Mesenchymal stem cell (in vitro differentiated cells and primary cell): ENCODE data around the gene EGFL6.

Source experiments
- DNase-seq: peaks from one replicate; pipeline ENCODE4 v3.0.0-alpha.2; 2013
- H2AFZ ChIP-seq: one replicate; pipeline ENCODE4 v1.6.1; 2013; ENCODE audit warnings: low read depth, mild to moderate bottlenecking, control low read depth, inconsistent platforms, low read length, moderate library complexity
- H2AK5ac ChIP-seq: 2 replicates; pipeline ENCODE4 v1.6.1; 2013; ENCODE audit warnings: low read length, moderate library complexity, mild to moderate bottlenecking, inconsistent platforms; ENCODE audit not compliant: severe bottlenecking
- H2BK120ac ChIP-seq: one replicate; pipeline ENCODE4 v1.6.1; 2013; ENCODE audit warnings: low read depth, mild to moderate bottlenecking, inconsistent platforms, low read length, moderate library complexity
- H2BK12ac ChIP-seq, 2 experiments: one replicate each; pipeline ENCODE4 v1.6.1; 2013; ENCODE audit warnings: inconsistent platforms in 2 of 2, low read length in 2 of 2, mild to moderate bottlenecking in 2 of 2, moderate library complexity in 2 of 2, control low read depth in 1 of 2
- H2BK15ac ChIP-seq: one replicate; pipeline ENCODE4 v1.6.1; 2013; ENCODE audit warnings: mild to moderate bottlenecking, low read depth, inconsistent platforms; ENCODE audit not compliant: poor library complexity, severe bottlenecking
- H2BK5ac ChIP-seq: 2 replicates; pipeline ENCODE4 v1.6.1; 2013; ENCODE audit warnings: low read depth, mild to moderate bottlenecking, low read length, control low read depth, inconsistent platforms; ENCODE audit not compliant: poor library complexity, severe bottlenecking
- H3K14ac ChIP-seq, 2 experiments: one replicate each; pipeline ENCODE4 v1.6.1; 2013; ENCODE audit warnings: inconsistent platforms in 2 of 2, low read length in 2 of 2, control low read depth in 1 of 2, mild to moderate bottlenecking in 1 of 2, moderate library complexity in 1 of 2
- H3K18ac ChIP-seq, 2 experiments: one replicate each; pipeline ENCODE4 v1.6.1; 2013; ENCODE audit warnings: inconsistent platforms in 2 of 2, low read length in 2 of 2, control low read depth in 1 of 2, low read depth in 1 of 2, mild to moderate bottlenecking in 1 of 2
- H3K23ac ChIP-seq, 2 experiments: one replicate each; pipeline ENCODE4 v1.6.1; 2013; ENCODE audit warnings: inconsistent platforms in 2 of 2, low read length in 2 of 2, mild to moderate bottlenecking in 2 of 2, moderate library complexity in 2 of 2, control low read depth in 1 of 2
- H3K27ac ChIP-seq: 2 replicates; pipeline ENCODE4 v1.5.1; 2013; ENCODE audit warnings: mild to moderate bottlenecking, moderate library complexity, low read length, control low read depth, inconsistent platforms; ENCODE audit not compliant: poor library complexity, severe bottlenecking
- H3K27me3 ChIP-seq, 2 experiments: 2 replicates each; pipeline versions ENCODE4 v1.6.1 to v1.7.0; 2013; ENCODE audit warnings: low read length in 2 of 2, mild to moderate bottlenecking in 2 of 2, moderate library complexity in 2 of 2, control low read depth in 1 of 2, inconsistent platforms in 1 of 2; ENCODE audit not compliant: control insufficient read depth in 1 of 2, insufficient read depth in 1 of 2
- H3K36me3 ChIP-seq, 2 experiments: 2 replicates each; pipeline versions ENCODE4 v1.6.1 to v1.7.0; 2013; ENCODE audit warnings: low read length in 2 of 2, control low read depth in 1 of 2, inconsistent platforms in 1 of 2, low read depth in 1 of 2, mild to moderate bottlenecking in 1 of 2; ENCODE audit not compliant: insufficient read depth in 2 of 2, control insufficient read depth in 1 of 2
- H3K4ac ChIP-seq, 2 experiments: one replicate each; pipeline ENCODE4 v1.6.1; 2013; ENCODE audit warnings: inconsistent platforms in 2 of 2, low read length in 2 of 2, mild to moderate bottlenecking in 2 of 2, moderate library complexity in 2 of 2, control low read depth in 1 of 2, low read depth in 1 of 2
- H3K4me1 ChIP-seq: 2 replicates; pipeline ENCODE4 v1.6.1; 2013; ENCODE audit warnings: low read depth, low read length, control low read depth; ENCODE audit not compliant: control insufficient read depth, insufficient read depth
- H3K4me2 ChIP-seq: 2 replicates; pipeline ENCODE4 v1.6.1; 2013; ENCODE audit warnings: low read length, mild to moderate bottlenecking, inconsistent platforms; ENCODE audit not compliant: poor library complexity, severe bottlenecking
- H3K4me3 ChIP-seq, 2 experiments: 2 replicates each; pipeline versions ENCODE4 v1.5.1 to v1.7.0; 2013; ENCODE audit warnings: low read length in 2 of 2, mild to moderate bottlenecking in 2 of 2, control low read depth in 1 of 2, low read depth in 1 of 2; ENCODE audit not compliant: insufficient read depth in 1 of 2
- H3K79me1 ChIP-seq: replicated peaks from 2 replicates; pipeline ENCODE4 v1.6.1; 2013; ENCODE audit warnings: mild to moderate bottlenecking, control low read depth, low read length, inconsistent platforms; ENCODE audit not compliant: poor library complexity, severe bottlenecking
- H3K9ac ChIP-seq: 2 replicates; pipeline ENCODE4 v1.7.0; 2013; ENCODE audit warnings: mild to moderate bottlenecking, low read length, moderate library complexity
- H3K9me3 ChIP-seq: 2 replicates; pipeline ENCODE4 v1.7.0; 2013; ENCODE audit warnings: mild to moderate bottlenecking, low read length; ENCODE audit not compliant: control insufficient read depth
- H4K8ac ChIP-seq: one replicate; pipeline ENCODE4 v1.6.1; 2013; ENCODE audit warnings: inconsistent platforms, mild to moderate bottlenecking, low read length, moderate library complexity
- H4K91ac ChIP-seq: one replicate; pipeline ENCODE4 v1.6.1; 2013; ENCODE audit warnings: mild to moderate bottlenecking, low read length, inconsistent platforms
- WGBS: methylation state at CpG from one replicate; pipeline ENCODE4 v1.1.7; 2013; ENCODE audit warnings: mixed read lengths; 5-methylcytosine and 5-hydroxymethylcytosine counted together

The EGFL6 gene

GRCh38 chrX:13587786-13588477, 18.5 kb downstream of the EGFL6 start:
- no peak for DNase-seq
- H2BK120ac ChIP-seq = no peak overlapping the region
- H2BK15ac ChIP-seq = no peak overlapping the region
- H4K8ac ChIP-seq = no peak overlapping the region
- no peak overlapping the region for H3K4me3 ChIP-seq
- H4K91ac ChIP-seq = no peak overlapping the region
- no peak overlapping the region for H3K18ac ChIP-seq
- H2AK5ac ChIP-seq = no peak overlapping the region
- no peaks in the 10 kb centered on the region for H3K79me1 ChIP-seq
- no peak overlapping the region for H3K23ac ChIP-seq
- H3K14ac ChIP-seq = no peak overlapping the region
- no peaks in the 10 kb centered on the region for H3K36me3 ChIP-seq
- H2AFZ ChIP-seq = no peak overlapping the region
- H3K4me2 ChIP-seq = no peak overlapping the region
- no peak overlapping the region for H3K9ac ChIP-seq
- no peak overlapping the region for H3K27ac ChIP-seq
- no CpG with 5 or more reads among the region's 3 CpGs for WGBS
- H3K4me1 ChIP-seq = no peaks in the 10 kb centered on the region
- H3K27me3 ChIP-seq = peaks cover 0 to 38% of the 10 kb centered on the region in 2 experiments
- no peak overlapping the region for H2BK5ac ChIP-seq
- H3K4ac ChIP-seq = no peak overlapping the region
- H2BK12ac ChIP-seq = no peak overlapping the region
- H3K9me3 ChIP-seq = no peaks in the 10 kb centered on the region

GRCh38 chrX:13590207-13590606, 20.8 kb downstream of the EGFL6 start:
- WGBS = 86% methylated on average over 2 of the region's 2 CpGs
- Histone ChIP-seq H3K14ac (no peak overlapping the region), H2BK12ac (no peak overlapping the region), H3K27ac (no peak overlapping the region), H2AK5ac (no peak overlapping the region), H3K4me2 (no peak overlapping the region), H2BK15ac (no peak overlapping the region), H3K4me1 (no peaks in the 10 kb centered on the region), H4K91ac (no peak overlapping the region), H3K79me1 (no peaks in the 10 kb centered on the region), H3K36me3 (no peaks in the 10 kb centered on the region), H3K4ac (no peak overlapping the region), H2BK5ac (no peak overlapping the region), H3K27me3 (peaks cover 0 to 46% of the 10 kb centered on the region in 2 experiments), H2BK120ac (no peak overlapping the region), H4K8ac (no peak overlapping the region), H2AFZ (no peak overlapping the region), H3K9me3 (no peaks in the 10 kb centered on the region), H3K23ac (no peak overlapping the region), H3K4me3 (no peak overlapping the region), H3K9ac (no peak overlapping the region), H3K18ac (no peak overlapping the region)
- DNase-seq = no peak

DNA sequence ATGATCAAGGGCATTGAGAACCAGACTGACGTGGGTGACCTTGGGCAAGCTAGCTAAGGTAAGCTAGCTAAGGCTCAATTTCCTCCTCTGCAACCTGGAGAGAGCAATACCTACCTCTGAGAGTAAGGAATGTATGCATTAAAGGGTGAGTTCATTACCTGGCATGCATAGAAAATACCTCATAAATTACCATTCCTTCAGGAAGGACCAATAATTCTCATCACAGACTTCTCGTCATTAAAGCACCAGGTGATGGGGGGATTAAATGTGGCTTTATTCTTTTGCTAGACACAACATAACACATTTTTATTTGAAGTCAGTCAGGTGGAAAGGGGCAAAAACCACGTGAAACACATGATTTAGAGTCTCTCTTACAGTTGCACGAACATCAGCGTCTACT, 21.5 kb downstream of the EGFL6 start:
- WGBS = 59% methylated on average over 3 of the region's 5 CpGs
- H4K8ac ChIP-seq = no peak overlapping the region

GRCh38 chrX:13597874-13598273, 28.5 kb downstream of the EGFL6 start:
- H3K14ac ChIP-seq = no peak overlapping the region
- H2AK5ac ChIP-seq = no peak overlapping the region
- H3K9me3 ChIP-seq = peaks cover 4% of the 10 kb centered on the region
- H2BK5ac ChIP-seq = no peak overlapping the region
- no peaks in the 10 kb centered on the region for H3K79me1 ChIP-seq
- peak; percentile 7 for DNase-seq
- no peak overlapping the region for H3K4me2 ChIP-seq
- no peak overlapping the region for H4K8ac ChIP-seq
- H3K9ac ChIP-seq = no peak overlapping the region
- H3K4ac ChIP-seq = no peak overlapping the region
- H3K27ac ChIP-seq = no peak overlapping the region
- no peaks in the 10 kb centered on the region for H3K4me1 ChIP-seq
- H4K91ac ChIP-seq = no peak overlapping the region
- no peak overlapping the region for H3K4me3 ChIP-seq
- H2AFZ ChIP-seq = no peak overlapping the region
- H3K36me3 ChIP-seq = no peaks in the 10 kb centered on the region
- no peak overlapping the region for H2BK120ac ChIP-seq
- H3K27me3 ChIP-seq = peaks cover 0 to 52% of the 10 kb centered on the region in 2 experiments
- WGBS = 50% methylated on average over 3 of the region's 4 CpGs
- H2BK15ac ChIP-seq = no peak overlapping the region
- no peak overlapping the region for H3K23ac ChIP-seq
- no peak overlapping the region for H3K18ac ChIP-seq
- no peak overlapping the region for H2BK12ac ChIP-seq

More for the DNA sequence above, 21.5 kb downstream of the EGFL6 start:
- DNase-seq = no peak
- no peak overlapping the region for H2AFZ ChIP-seq
- no peaks in the 10 kb centered on the region for H3K36me3 ChIP-seq
- H3K79me1 ChIP-seq = no peaks in the 10 kb centered on the region
- H2BK5ac ChIP-seq = no peak overlapping the region
- H4K91ac ChIP-seq = no peak overlapping the region
- no peak overlapping the region for H3K27ac ChIP-seq
- H3K9ac ChIP-seq = no peak overlapping the region
- no peak overlapping the region for H3K18ac ChIP-seq
- no peak overlapping the region for H2BK12ac ChIP-seq
- no peak overlapping the region for H2AK5ac ChIP-seq
- H2BK15ac ChIP-seq = no peak overlapping the region
- no peak overlapping the region for H3K4me2 ChIP-seq
- H2BK120ac ChIP-seq = no peak overlapping the region
- H3K27me3 ChIP-seq = peaks cover 0 to 49% of the 10 kb centered on the region in 2 experiments
- no peak overlapping the region for H3K4me3 ChIP-seq
- no peaks in the 10 kb centered on the region for H3K4me1 ChIP-seq
- H3K14ac ChIP-seq = no peak overlapping the region
- no peaks in the 10 kb centered on the region for H3K9me3 ChIP-seq
- no peak overlapping the region for H3K4ac ChIP-seq
- no peak overlapping the region for H3K23ac ChIP-seq
